HG03045 (cell line): ENCODE data around the gene COX19.

Experiments used
- ATAC-seq: cut with Tn5 transposase; IDR thresholded peaks from one replicate; pipeline ENCODE4 v1.9.1; 2021; ENCODE audit warnings: mild to moderate bottlenecking, moderate library complexity; ENCODE audit not compliant: unreplicated experiment

The COX19 gene

DNA sequence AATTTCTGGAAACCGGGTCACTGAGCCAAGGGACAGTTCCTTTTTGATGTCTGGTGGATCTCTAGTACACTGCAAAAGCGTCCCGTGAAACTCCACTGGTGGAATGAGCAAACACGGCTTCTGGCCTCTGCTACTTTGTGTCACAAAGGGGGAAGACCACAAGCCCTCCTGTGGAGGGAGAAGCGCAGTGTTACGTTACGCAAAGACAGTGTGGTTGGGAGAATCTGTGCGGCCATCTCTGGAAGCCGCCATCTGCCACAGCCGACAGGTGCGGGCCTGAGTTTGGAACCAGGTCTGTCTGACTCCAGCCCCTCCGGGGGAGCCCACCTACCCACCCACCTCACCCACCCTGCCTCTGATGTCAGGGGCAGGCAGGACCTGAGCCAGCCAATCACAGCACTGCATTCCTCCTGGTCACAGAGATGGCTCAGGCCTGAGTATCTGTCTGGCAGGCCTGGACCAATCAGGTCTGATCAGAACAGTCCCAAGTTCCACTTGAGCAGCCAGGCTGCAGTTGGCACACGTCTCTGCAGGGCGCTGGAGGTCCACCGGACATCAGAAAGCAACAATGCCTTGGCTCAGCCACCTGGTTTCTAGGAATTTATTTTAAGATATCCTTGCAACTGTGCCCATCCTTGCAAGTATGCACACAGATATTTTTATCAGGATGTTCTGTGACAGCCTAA, 4.7 kb upstream of the COX19 start:
- no peak for ATAC-seq

GRCh38 chr7:979151-979550, 3.8 kb upstream of the COX19 start:
- ATAC-seq = no peak

GRCh38 chr7:978416-979091, 3.2 kb upstream of the COX19 start:
- no peak for ATAC-seq

DNA sequence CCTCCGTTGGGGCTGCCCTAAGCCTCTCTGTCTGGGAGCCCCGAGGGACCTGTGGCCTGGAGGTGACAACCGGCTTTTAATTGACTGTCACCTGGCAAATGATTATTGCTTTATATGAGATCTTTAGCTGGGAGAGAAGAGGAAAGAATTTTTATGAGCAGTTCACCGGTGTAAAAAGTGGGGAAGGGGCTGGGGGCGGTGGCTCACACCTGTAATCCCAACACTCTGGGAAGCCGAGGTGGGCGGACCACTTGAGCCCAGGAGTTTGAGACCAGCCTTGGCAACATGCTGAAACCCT, 2.6 kb upstream of the COX19 start:
- ATAC-seq = no peak

GRCh38 chr7:977326-978048, 2.1 kb upstream of the COX19 start:
- no peak for ATAC-seq

DNA sequence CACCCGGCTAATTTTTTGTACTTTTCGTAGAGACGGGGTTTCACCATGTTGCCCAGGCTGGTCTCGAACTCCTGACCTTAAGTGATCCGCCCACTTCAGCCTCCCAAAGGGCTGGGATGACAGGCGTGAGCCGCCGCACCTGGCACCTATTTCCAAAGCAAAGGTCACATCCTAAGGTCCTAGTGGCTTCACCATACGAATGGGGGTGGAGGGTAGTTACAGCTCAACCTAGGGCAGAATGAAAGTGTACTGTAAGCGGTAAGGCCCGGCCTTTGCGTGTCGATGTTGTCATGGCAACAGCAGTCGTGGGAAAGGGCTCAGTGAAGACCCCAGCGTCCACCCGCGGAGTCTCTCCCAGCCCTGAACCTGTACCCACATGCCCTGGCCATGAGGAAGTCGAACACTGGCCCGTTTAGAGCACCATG, 1.6 kb upstream of the COX19 start:
- ATAC-seq = no peak

GRCh38 chr7:975702-976473, 539 bp upstream of the COX19 start:
- no peak for ATAC-seq

- ATAC-seq = no peak
These were observed 1.2 kb downstream of the COX19 start for GRCh38 chr7:974172-974571.

- no peak for ATAC-seq
These were observed 2.0 kb downstream of the COX19 start for GRCh38 chr7:973312-973711.

DNA sequence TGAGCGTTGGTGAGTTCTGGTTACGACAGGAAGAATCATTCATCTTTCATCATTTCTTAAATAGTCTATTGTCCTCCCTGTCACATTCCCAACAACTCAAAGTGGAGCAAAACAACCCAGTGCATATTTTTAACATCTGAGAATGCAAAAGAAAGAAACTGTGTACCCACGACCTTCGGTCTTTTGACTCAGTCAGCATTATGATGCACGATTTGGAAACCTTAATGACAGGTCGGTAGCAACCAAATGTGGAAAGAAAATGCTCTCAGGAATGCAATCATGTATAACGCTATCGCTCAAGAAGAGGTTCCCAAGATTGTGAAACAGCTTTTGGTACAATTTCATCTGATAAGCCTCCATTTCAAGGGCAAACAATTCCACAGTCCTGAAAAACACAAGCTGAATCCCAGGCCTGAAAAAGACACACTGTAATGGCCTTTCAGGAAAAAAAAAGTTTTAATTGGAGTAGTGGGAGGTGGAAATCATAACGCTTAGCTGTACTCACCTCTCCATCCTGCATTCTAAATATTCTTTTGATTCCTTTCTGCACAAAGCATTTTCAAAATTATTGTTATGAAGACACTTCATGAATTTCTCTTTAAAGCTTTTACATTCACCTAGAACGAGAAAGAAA, 2.6 kb downstream of the COX19 start:
- no peak for ATAC-seq

DNA sequence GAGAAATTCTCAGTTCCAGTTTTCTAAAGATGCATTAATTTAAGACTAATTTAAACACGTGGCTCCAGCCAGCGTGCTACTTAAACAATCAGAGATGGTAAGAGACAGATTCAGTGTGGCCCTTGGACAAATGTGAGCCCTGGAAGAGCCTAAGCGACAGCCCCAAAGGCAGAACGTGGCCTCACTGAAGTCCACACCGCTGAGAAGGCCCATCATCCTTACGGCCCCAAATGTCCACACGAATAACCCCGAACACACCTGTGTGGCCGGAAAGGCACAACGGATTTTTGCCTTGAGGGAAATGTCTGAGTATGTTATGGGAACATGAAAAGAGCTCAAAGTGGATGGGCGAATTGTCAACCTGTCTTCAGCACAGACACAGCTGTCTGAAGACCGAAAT, 3.2 kb downstream of the COX19 start:
- no peak for ATAC-seq

DNA sequence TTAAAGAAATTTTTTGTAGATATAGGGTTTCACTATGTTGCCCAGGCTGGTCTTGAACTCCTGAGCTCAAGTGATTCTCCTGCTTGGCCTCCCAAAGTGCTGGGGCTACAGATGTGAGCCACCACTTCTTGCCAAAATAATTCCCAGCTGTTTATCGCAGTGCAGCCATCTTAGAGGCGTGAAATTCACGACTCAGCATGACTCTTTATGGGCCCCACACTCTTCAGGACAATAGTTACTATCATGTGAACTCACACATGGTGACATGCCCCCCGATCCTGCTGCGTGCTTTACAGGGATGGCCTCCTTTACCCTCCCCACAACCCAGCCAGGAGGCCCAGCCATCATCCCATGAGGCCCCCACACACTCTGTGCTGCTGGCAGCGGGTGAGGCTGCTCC, 4.6 kb downstream of the COX19 start:
- no peak for ATAC-seq

DNA sequence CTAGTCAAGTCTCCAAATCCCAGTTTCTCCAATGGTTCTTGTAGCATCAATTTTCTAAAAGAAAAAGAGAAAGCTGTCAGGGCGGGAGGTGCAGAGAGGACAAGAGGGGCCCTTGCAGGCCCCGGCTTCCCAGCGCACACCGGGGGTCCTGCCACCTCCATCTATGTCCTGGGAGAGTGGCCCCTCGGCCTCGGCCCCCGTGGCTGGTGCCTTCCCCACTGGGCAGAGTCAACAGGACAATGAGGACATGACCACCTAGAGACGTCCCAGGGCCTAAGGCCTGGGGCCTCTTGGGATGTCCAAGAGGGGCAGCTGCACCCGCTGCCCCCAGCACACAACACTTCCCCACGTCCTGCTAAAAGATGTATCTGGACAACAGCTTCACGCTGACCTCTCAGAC, 5.9 kb downstream of the COX19 start:
- ATAC-seq = no peak

- no peak for ATAC-seq
These were observed 6.9 kb downstream of the COX19 start for GRCh38 chr7:968205-969105.

DNA sequence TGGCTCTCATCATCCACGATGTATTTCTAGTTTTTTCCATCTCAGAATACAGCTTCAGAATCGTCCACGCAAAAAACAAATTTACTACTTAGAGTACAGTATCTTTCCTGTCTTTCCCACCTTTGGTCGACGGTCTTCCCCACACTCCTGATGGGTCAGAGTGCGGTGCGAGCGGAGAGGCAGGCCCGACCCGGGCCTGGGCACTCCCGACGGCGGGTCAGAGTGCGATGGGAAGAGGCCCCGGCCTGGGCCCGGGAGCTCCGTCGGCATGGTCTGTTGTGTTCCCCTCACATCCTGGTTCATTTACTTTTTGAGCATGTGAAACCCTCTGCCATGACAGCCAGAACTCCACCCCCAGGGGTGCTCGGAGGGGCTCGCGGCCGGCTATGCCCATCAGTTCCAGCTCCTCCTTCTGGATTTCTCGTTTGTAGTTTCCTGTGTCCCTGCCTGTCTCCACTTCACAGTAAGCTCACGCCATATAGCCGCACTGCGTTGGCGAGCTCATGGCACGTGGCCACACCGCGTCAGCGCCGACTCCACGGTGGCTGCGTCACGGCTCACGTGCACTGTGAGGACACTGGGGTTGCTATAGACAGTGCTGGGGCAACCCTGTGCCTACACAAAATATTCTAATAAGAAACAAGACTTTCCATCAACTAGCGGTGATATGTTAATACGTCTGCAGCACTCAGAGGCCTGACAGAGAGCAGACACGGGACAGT, 7.8 kb downstream of the COX19 start:
- ATAC-seq = no peak

GRCh38 chr7:966291-967069, 8.9 kb downstream of the COX19 start:
- ATAC-seq = no peak

- ATAC-seq = no peak
These were observed 10.7 kb downstream of the COX19 start for GRCh38 chr7:964401-965231.
